HEK293T (cell line): Measurements from ENCODE around the gene ARFRP1.

Source experiments
- BHLHE40 ChIP-seq: fragments of 450-650 bp; IDR thresholded peaks from 2 replicates; pipeline ENCODE4 v1.6.1; 2016; ENCODE audit warnings: mild to moderate bottlenecking, moderate library complexity, borderline replicate concordance
- CTBP1 ChIP-seq: fragments of 450-650 bp; IDR thresholded peaks from 2 replicates; pipeline ENCODE4 v1.6.1; 2016; ENCODE audit warnings: borderline replicate concordance
- ELF4 ChIP-seq: fragments of 450-650 bp; IDR thresholded peaks from 2 replicates; pipeline ENCODE4 v1.6.1; 2017; ENCODE audit warnings: antibody characterized with exemption
- FOXA1 ChIP-seq: fragments of 450-650 bp; IDR thresholded peaks from 2 replicates; pipeline ENCODE4 v1.6.1; 2016; ENCODE audit warnings: mild to moderate bottlenecking
- FOXK2 ChIP-seq: fragments of 450-650 bp; IDR thresholded peaks from 2 replicates; pipeline ENCODE4 v1.6.1; 2016; ENCODE audit warnings: mild to moderate bottlenecking
- FOXM1 ChIP-seq: fragments of 450-650 bp; IDR thresholded peaks from 2 replicates; pipeline ENCODE4 v1.6.1; 2017; ENCODE audit warnings: mild to moderate bottlenecking, borderline replicate concordance
- HDGF ChIP-seq: fragments of 450-650 bp; IDR thresholded peaks from 2 replicates; pipeline ENCODE4 v1.6.1; 2017; ENCODE audit warnings: antibody characterized with exemption, borderline replicate concordance
- L3MBTL2 ChIP-seq: fragments of 450-650 bp; conservative IDR thresholded peaks from 2 replicates; pipeline ENCODE4 v1.6.1; 2016; ENCODE audit warnings: mild to moderate bottlenecking
- NFRKB ChIP-seq: fragments of 450-650 bp; IDR thresholded peaks from 2 replicates; pipeline ENCODE4 v1.6.1; 2016; ENCODE audit warnings: mild to moderate bottlenecking, moderate library complexity
- PKNOX1 ChIP-seq: fragments of 450-650 bp; IDR thresholded peaks from 2 replicates; pipeline ENCODE4 v1.6.1; 2016
- SP1 ChIP-seq: fragments of 450-650 bp; IDR thresholded peaks from 2 replicates; pipeline ENCODE4 v1.6.1; 2017
- SUZ12 ChIP-seq: fragments of 450-650 bp; IDR thresholded peaks from 2 replicates; pipeline ENCODE4 v1.6.1; 2016; ENCODE audit warnings: mild to moderate bottlenecking
- TARDBP ChIP-seq: fragments of 450-650 bp; IDR thresholded peaks from 2 replicates; pipeline ENCODE4 v1.6.1; 2016
- ZNF384 ChIP-seq: fragments of 450-650 bp; IDR thresholded peaks from 2 replicates; pipeline ENCODE4 v1.6.1; 2016

- TF ChIP-seq BHLHE40 (no peak), SP1 (no peak), NFRKB (no peak), FOXM1 (no peak), TARDBP (no peak), PKNOX1 (no peak), SUZ12 (no peak), ZNF384 (no peak), L3MBTL2 (no peak), HDGF (no peak), ELF4 (no peak), CTBP1 (no peak), FOXA1 (no peak), FOXK2 (no peak)
Observed at GRCh38 chr20:63739130-63740069, 31.6 kb upstream of the ARFRP1 start, which contains the start of gene SLC2A4RG.
